ENCODE results near the gene PCBP3.
"Not testable (repeated sequence)": the region's sequence is repeated elsewhere in the genome, so short reads cannot be mapped to it uniquely, and the experiment has no call there.

Gene PCBP3

GRCh38 chr21:45885597-45885929, 242.0 kb downstream of the PCBP3 start:
- DNase-seq: no peak

- DNase-seq: peak; percentile 33 to 62
Observed at GRCh38 chr21:45885930-45886601, 242.5 kb downstream of the PCBP3 start.

GRCh38 chr21:45886610-45887026, 243.1 kb downstream of the PCBP3 start:
- peak in 1 of 2 donors; percentile 33 for DNase-seq

- no peak for DNase-seq
Observed at GRCh38 chr21:45887120-45887611, 243.6 kb downstream of the PCBP3 start.

GRCh38 chr21:45887788-45888187, 244.3 kb downstream of the PCBP3 start:
- DNase-seq: no peak

GRCh38 chr21:45888386-45889009, 245.0 kb downstream of the PCBP3 start:
- no peak for DNase-seq

GRCh38 chr21:45889256-45889655, 245.7 kb downstream of the PCBP3 start:
- DNase-seq: no peak

- DNase-seq: no peak
Observed at GRCh38 chr21:45889961-45890360, 246.4 kb downstream of the PCBP3 start.

GRCh38 chr21:45891388-45892155, 248.0 kb downstream of the PCBP3 start:
- no peak for DNase-seq

- DNase-seq: peak; percentile 36 to 46
Observed at GRCh38 chr21:45892156-45892915, 248.8 kb downstream of the PCBP3 start.

- DNase-seq: no peak
Observed at GRCh38 chr21:45892916-45893739, 249.6 kb downstream of the PCBP3 start.

- DNase-seq: no peak
Observed at GRCh38 chr21:45893740-45894449, 250.4 kb downstream of the PCBP3 start.

- no peak for DNase-seq
Observed at GRCh38 chr21:45894450-45894825, 250.9 kb downstream of the PCBP3 start.

GRCh38 chr21:45894906-45895777, 251.6 kb downstream of the PCBP3 start:
- no peak for DNase-seq

- DNase-seq: no peak
Observed at GRCh38 chr21:45895778-45896370, 252.3 kb downstream of the PCBP3 start.

GRCh38 chr21:45896431-45896830, 252.9 kb downstream of the PCBP3 start:
- DNase-seq: not testable (repeated sequence)

- DNase-seq: no peak
Observed at GRCh38 chr21:45897191-45898027, 253.9 kb downstream of the PCBP3 start.

GRCh38 chr21:45898028-45898350, 254.5 kb downstream of the PCBP3 start:
- no peak for DNase-seq

GRCh38 chr21:45898781-45899180, 255.3 kb downstream of the PCBP3 start:
- no peak for DNase-seq

Measured in CD4-positive, alpha-beta T cell treated with Interferon alpha-2 for 1 hour (primary cell).